HS-5 (cell line): ENCODE data around the gene IKBKE.

Experiments used
- DNase-seq: peaks from one replicate; pipeline ENCODE4 v3.0.0-alpha.2; 2012; ENCODE audit warnings: low read depth

IKBKE gene

GRCh38 chr1:206455289-206455665 lies 15.0 kb upstream of the IKBKE start:
- no peak for DNase-seq

GRCh38 chr1:206455666-206456344 lies 14.5 kb upstream of the IKBKE start:
- no peak for DNase-seq

- no peak for DNase-seq
Measured at GRCh38 chr1:206456577-206457370, 13.5 kb upstream of the IKBKE start.

GRCh38 chr1:206457408-206458120 lies 12.7 kb upstream of the IKBKE start:
- DNase-seq, result no peak

- DNase-seq, result no peak
Measured at GRCh38 chr1:206459703-206460102, 10.6 kb upstream of the IKBKE start.

- no peak for DNase-seq
Measured at GRCh38 chr1:206460836-206461426, 9.3 kb upstream of the IKBKE start.

- no peak for DNase-seq
Measured at GRCh38 chr1:206461602-206462455, 8.4 kb upstream of the IKBKE start.

- no peak for DNase-seq
Measured at GRCh38 chr1:206463137-206463536, 7.1 kb upstream of the IKBKE start.

GRCh38 chr1:206463911-206464310 lies 6.4 kb upstream of the IKBKE start:
- no peak for DNase-seq

- DNase-seq, result peak; percentile 28
Measured at GRCh38 chr1:206464456-206464964, 5.8 kb upstream of the IKBKE start.

GRCh38 chr1:206465951-206466350 lies 4.3 kb upstream of the IKBKE start:
- no peak for DNase-seq

- no peak for DNase-seq
Measured at GRCh38 chr1:206466840-206467649, 3.2 kb upstream of the IKBKE start.

- DNase-seq, result no peak
Measured at GRCh38 chr1:206467915-206468314, 2.4 kb upstream of the IKBKE start.

GRCh38 chr1:206468571-206468970 lies 1.7 kb upstream of the IKBKE start:
- no peak for DNase-seq

- DNase-seq, result no peak
Measured at GRCh38 chr1:206469411-206469932, 804 bp upstream of the IKBKE start.

GRCh38 chr1:206470692-206471414 lies 577 bp downstream of the IKBKE start:
- peak; percentile 34 for DNase-seq

GRCh38 chr1:206471415-206471801 lies 1.1 kb downstream of the IKBKE start:
- DNase-seq, result no peak

- DNase-seq, result no peak
Measured at GRCh38 chr1:206472024-206472423, 1.7 kb downstream of the IKBKE start.

- DNase-seq, result no peak
Measured at GRCh38 chr1:206472454-206472853, 2.2 kb downstream of the IKBKE start.

- no peak for DNase-seq
Measured at GRCh38 chr1:206472886-206473285, 2.6 kb downstream of the IKBKE start.
